Measurements from ENCODE around the gene TRIM9.

Gene TRIM9

GRCh38 chr14:51094901-51095853, at the start of gene TRIM9:
Gene TRIM9, minus strand, starts transcription at chr14:51095105. Its CDS starts 166 bp downstream, at chr14:51094939.
- DNase-seq: peak; percentile 99

- no peak for DNase-seq
Observed at GRCh38 chr14:51140856-51141255, 46.0 kb upstream of the TRIM9 start.

GRCh38 chr14:51140338-51140737, 45.4 kb upstream of the TRIM9 start:
- no peak for DNase-seq

- DNase-seq: no peak
Observed at GRCh38 chr14:51139121-51139681, 44.3 kb upstream of the TRIM9 start.

GRCh38 chr14:51138404-51139103, 43.6 kb upstream of the TRIM9 start:
- no peak for DNase-seq

GRCh38 chr14:51131516-51131915, 36.6 kb upstream of the TRIM9 start:
- no peak for DNase-seq

GRCh38 chr14:51129130-51129529, 34.2 kb upstream of the TRIM9 start:
- no peak for DNase-seq

GRCh38 chr14:51124029-51124428, 29.1 kb upstream of the TRIM9 start:
- DNase-seq: no peak

- DNase-seq: no peak
Observed at GRCh38 chr14:51121096-51121495, 26.2 kb upstream of the TRIM9 start.

- DNase-seq: no peak
Observed at GRCh38 chr14:51119411-51120051, 24.6 kb upstream of the TRIM9 start.

- DNase-seq: no peak
Observed at GRCh38 chr14:51118993-51119392, 24.1 kb upstream of the TRIM9 start.

GRCh38 chr14:51117593-51117992, 22.7 kb upstream of the TRIM9 start:
- no peak for DNase-seq

GRCh38 chr14:51116682-51117081, 21.8 kb upstream of the TRIM9 start:
- no peak for DNase-seq

GRCh38 chr14:51109651-51110050, 14.7 kb upstream of the TRIM9 start:
- DNase-seq: no peak

- no peak for DNase-seq
Observed at GRCh38 chr14:51107801-51108200, 12.9 kb upstream of the TRIM9 start.

GRCh38 chr14:51104467-51104866, 9.6 kb upstream of the TRIM9 start:
- DNase-seq: no peak

GRCh38 chr14:51097287-51097686, 2.4 kb upstream of the TRIM9 start:
- no peak for DNase-seq

- DNase-seq: no peak
Observed at GRCh38 chr14:51096870-51097269, 2.0 kb upstream of the TRIM9 start.

- DNase-seq: no peak
Observed at GRCh38 chr14:51095854-51096823, 1.2 kb upstream of the TRIM9 start.

- no peak for DNase-seq
Observed at GRCh38 chr14:51094282-51094821, 553 bp downstream of the TRIM9 start.
